Measurements from ENCODE around the gene MATN1.
A peak's percentile ranks its signal among the peaks of the same experiment; 100 is the strongest.

MATN1 gene

GRCh38 chr1:30708361-30708728 lies 15.0 kb downstream of the MATN1 start:
- DNase-seq (ENCODE audit: extremely low read depth, insufficient read length): no peak
- Histone ChIP-seq H3K27me3 (replicated peaks; ENCODE audit: control insufficient read depth, insufficient read depth, low read length) (no peaks in the 10 kb centered on the region; the same call in 1 of the 2 replicates), H3K36me3 (ENCODE audit: control insufficient read depth, insufficient read depth, low read length) (no peaks in the 10 kb centered on the region), H3K4me3 (replicated peaks; ENCODE audit: low read depth, low read length) (no peak overlapping the region)
- no peak for TF ChIP-seq CTCF (IDR thresholded peaks at IDR 0.05; ENCODE audit: insufficient read depth, low read length, poor library complexity, severe bottlenecking)

- no peak for DNase-seq (ENCODE audit: extremely low read depth, insufficient read length)
- TF ChIP-seq CTCF (IDR thresholded peaks at IDR 0.05; ENCODE audit: insufficient read depth, low read length, poor library complexity, severe bottlenecking): peak; percentile 79
- no peak overlapping the region for H3K4me3 ChIP-seq (replicated peaks; ENCODE audit: low read depth, low read length)
- no peaks in the 10 kb centered on the region; the same call in 1 of the 2 replicates for H3K27me3 ChIP-seq (replicated peaks; ENCODE audit: control insufficient read depth, insufficient read depth, low read length)
- no peaks in the 10 kb centered on the region for H3K36me3 ChIP-seq (ENCODE audit: control insufficient read depth, insufficient read depth, low read length)
These were observed 15.7 kb downstream of the MATN1 start for GRCh38 chr1:30707412-30708360.

- H3K4me3 ChIP-seq (replicated peaks; ENCODE audit: low read depth, low read length): no peak overlapping the region
- no peak for TF ChIP-seq CTCF (IDR thresholded peaks at IDR 0.05; ENCODE audit: insufficient read depth, low read length, poor library complexity, severe bottlenecking)
- no peaks in the 10 kb centered on the region; the same call in 1 of the 2 replicates for H3K27me3 ChIP-seq (replicated peaks; ENCODE audit: control insufficient read depth, insufficient read depth, low read length)
- no peaks in the 10 kb centered on the region for H3K36me3 ChIP-seq (ENCODE audit: control insufficient read depth, insufficient read depth, low read length)
- DNase-seq (ENCODE audit: extremely low read depth, insufficient read length): no peak
These were observed 16.9 kb downstream of the MATN1 start for GRCh38 chr1:30706528-30706927.

- no peaks in the 10 kb centered on the region; the same call in 1 of the 2 replicates for H3K27me3 ChIP-seq (replicated peaks; ENCODE audit: control insufficient read depth, insufficient read depth, low read length)
- no peak for TF ChIP-seq CTCF (IDR thresholded peaks at IDR 0.05; ENCODE audit: insufficient read depth, low read length, poor library complexity, severe bottlenecking)
These were observed 17.7 kb downstream of the MATN1 start for GRCh38 chr1:30705698-30706097.

GRCh38 chr1:30704765-30705509 lies 18.4 kb downstream of the MATN1 start:
- Histone ChIP-seq H3K36me3 (ENCODE audit: control insufficient read depth, insufficient read depth, low read length) (no peaks in the 10 kb centered on the region), H3K4me3 (replicated peaks; ENCODE audit: low read depth, low read length) (no peak overlapping the region), H3K27me3 (replicated peaks; ENCODE audit: control insufficient read depth, insufficient read depth, low read length) (no peaks in the 10 kb centered on the region; the same call in 1 of the 2 replicates)
- no peak for DNase-seq (ENCODE audit: extremely low read depth, insufficient read length)
- no peak for TF ChIP-seq CTCF (IDR thresholded peaks at IDR 0.05; ENCODE audit: insufficient read depth, low read length, poor library complexity, severe bottlenecking)

More at GRCh38 chr1:30705698-30706097, 17.7 kb downstream of the MATN1 start:
- H3K36me3 ChIP-seq (ENCODE audit: control insufficient read depth, insufficient read depth, low read length): no peaks in the 10 kb centered on the region
- no peak for DNase-seq (ENCODE audit: extremely low read depth, insufficient read length)
- H3K4me3 ChIP-seq (replicated peaks; ENCODE audit: low read depth, low read length): no peak overlapping the region
